ENCODE measurements around the gene VSTM2A.

The VSTM2A gene

GRCh38 chr7:54615537-54615936 is 73.4 kb downstream of the VSTM2A start:
- H3K4me3 ChIP-seq (ENCODE audit: low read depth, low read length): no peak overlapping the region
- no peak for TF ChIP-seq CTCF (IDR thresholded peaks at IDR 0.05; ENCODE audit: borderline replicate concordance, insufficient read depth, low read depth, low read length)

All from GM12875 (cell line).